G401 (cell line): ENCODE data around the gene HBE1. TPM values are rescaled to one million over a fixed set of nuclear protein-coding genes. Genes with fewer than 3 reads are reported as not detected.
"Not testable (repeated sequence)": the region's sequence is repeated elsewhere in the genome, so short reads cannot be mapped to it uniquely, and the experiment has no call there.

Experiments
- DNase-seq: peaks from one replicate; pipeline ENCODE4 v3.0.0-alpha.2; 2015; ENCODE audit warnings: low spot score
- in situ Hi-C: cut with HindIII; loops from 2 replicates; pipeline ENCODE4 v1.10.0; 2016; ENCODE audit warnings: low sequenced_read_pairs, mixed read lengths
- total RNA-seq: library from RNA; depleted of rRNA; stranded (reverse); fragments of >200 nt; shearing (Covaris generic); gene quantifications from 2 replicates; pipeline ENCODE4 v1.2.3, GENCODE V29; 2014; rRNA removed

The HBE1 gene
- total RNA-seq: not detected in 2 replicates

DNA sequence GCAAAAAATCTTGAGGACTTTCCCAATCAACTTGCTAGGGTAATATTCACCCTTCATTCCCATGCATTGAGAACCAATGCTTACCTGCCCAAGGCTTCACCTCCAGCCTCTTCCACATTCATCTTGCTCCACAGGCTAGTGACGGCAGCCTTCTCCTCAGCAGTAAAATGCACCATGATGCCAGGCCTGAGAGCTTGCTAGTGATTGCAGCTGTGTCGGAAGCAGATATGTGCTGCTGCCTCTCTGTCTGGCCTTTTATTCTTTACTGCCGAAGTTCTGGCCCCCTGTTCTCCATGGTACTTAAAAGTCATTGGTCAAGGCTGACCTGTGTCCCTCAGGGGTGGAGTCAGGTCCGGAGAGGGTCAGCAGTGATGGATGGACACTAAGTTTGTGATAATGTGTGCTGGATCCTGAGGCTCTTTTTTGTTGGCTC is at the start of gene HBE1:
HBE1 (minus strand) TSS at position 231 of the 433 bp plus-strand sequence; CDS start at position 176, 55 bp downstream.
- in situ Hi-C loops: no loop called here
- no peak for DNase-seq

DNA sequence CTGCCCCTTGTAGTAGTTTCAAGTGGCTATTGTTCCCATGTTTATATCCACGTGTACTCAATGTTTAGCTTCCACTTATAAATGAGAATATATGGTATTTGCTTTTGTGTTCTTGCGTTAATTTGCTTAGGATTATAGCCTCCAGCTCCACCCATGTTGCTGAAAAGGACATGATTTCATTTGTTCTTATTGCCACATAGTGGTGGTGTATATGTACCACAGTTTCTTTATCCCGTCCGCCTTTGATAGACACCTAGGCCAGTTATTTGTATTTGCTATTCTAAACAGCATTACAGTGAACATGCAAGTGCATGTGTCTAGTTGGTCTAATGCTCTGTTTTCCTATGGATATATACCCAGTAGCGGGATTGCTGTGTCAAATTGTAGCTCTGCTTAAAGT is 47.5 kb upstream of the HBE1 start:
- no peak for DNase-seq
- in situ Hi-C loops: no loop called here

DNA sequence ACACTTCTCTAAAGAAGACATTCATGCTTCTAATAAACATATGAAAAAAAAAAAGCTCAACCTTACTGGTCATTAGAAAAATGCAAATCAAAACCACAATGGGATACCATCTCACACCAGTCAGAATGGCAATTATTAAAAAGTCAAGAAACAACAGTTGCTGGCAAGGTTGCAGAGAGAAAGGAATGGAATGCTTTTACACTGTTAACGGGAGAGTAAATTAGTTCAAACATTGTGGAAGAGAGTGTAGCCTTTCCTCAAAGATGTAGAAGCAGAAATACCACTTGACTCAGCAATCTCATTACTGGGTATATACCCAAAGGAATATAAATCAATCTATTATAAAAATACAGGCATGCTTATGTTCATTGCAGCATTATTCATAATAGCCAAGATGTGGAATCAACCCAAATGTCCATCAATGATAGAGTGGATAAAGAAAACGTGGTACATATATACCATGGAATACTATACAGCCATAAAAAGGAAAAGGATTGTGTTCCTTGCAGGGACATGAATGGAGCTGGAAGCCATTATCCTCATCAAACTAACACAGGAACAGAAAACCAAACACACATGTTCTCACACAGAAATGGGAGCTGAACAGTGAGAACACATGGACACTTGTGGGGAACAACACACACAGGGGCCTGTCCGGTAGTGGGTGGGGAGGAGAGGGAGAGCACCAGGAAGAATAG is 43.7 kb upstream of the HBE1 start:
- in situ Hi-C loops, DNase-seq: not testable (repeated sequence)

DNA sequence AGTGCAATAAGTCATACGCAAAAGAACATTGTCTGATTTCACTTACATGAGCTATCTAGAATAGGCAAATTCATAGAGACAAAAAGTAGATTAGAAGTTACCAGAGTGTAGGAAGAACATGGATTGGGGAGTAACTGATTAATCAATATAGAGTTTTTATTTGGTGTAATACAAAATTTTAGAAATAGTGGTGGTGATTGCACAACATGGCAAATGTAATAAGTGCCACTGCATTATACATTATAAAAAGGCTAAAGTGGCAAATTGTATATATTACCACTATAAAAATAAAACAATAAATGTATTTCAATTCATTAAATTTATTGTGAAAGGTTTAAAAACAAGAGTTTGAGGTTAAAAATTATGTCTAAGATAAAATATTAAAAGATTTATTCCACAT is 40.7 kb upstream of the HBE1 start:
- DNase-seq: no peak
- in situ Hi-C loops: no loop called here

DNA sequence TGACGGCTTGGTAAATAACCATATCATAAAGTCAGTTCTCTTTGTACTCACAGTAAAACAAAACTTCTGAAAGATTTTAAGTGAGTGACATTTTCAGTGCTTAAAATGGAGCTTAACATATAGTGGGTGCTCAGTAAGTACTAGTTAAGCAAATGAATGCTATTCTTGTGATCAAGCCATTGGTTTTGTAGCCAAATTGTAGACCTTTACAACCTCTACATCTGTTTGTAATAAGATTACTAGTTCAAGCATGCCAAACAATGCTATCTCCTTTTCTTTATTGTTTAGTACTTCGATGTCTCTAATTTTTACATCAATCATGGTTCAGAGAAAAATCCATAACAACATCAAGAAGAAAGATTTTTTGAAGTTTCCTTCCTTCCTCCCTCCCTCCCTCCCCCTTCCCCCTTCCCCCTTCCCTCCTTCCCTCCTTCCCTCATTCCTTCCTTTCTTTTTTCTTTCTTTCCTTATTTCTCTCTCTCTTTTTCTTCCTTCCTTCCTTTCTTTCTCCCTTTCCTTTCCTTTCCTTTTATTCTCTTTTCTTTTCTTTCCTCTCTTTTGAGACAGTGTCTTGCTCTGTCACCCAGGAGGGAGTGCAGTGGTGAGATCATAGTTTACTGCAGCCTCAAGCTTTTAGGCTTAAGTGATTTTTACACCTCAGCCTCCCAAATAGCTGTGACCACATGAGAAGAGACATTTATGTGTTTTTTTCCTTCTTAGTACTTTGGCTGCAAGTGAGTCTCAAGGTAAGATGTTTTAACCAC is 37.7 kb upstream of the HBE1 start:
- in situ Hi-C loops: no loop called here

DNA sequence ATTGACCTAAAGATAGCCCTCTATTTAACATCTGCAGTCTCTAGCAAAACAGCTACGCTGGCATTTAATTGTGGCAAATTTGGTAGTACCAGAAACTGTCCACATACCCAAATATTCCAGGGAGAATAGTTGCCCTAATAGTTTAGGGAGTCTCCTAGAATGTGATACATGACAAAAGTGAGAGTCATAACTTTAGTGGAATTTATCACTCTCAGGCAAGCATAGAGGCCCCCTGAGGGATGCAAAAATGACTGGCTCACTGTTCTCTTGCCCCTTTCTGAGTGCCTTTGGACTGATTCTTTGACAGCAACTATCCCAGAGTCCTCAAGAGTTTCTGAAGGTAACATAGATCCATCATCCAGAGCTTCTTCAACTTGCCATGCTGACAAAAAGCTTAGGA is 34.3 kb upstream of the HBE1 start:
- no peak for DNase-seq
- in situ Hi-C loops: no loop called here

More for the DNA sequence above, 37.7 kb upstream of the HBE1 start:
- DNase-seq: no peak

DNA sequence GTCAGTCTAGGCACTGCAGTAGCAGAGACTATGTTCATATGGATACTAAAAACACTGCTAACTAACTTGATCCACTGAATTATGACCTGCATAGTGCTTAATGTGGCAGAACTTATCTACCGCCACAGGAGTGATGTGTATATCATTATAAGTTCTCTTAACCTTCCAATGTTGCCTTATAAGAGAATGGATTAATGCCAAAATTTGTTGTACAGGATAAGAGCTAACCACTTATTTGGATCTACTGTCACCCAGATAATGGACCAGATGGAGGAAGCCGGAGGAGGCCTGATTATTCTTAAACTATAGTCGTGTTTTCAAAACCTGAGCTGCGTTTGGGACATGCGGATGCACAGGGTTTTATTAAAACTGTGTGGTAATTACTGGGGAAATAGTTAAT is 33.9 kb upstream of the HBE1 start:
- in situ Hi-C loops: no loop called here
- DNase-seq: peak; percentile 46

DNA sequence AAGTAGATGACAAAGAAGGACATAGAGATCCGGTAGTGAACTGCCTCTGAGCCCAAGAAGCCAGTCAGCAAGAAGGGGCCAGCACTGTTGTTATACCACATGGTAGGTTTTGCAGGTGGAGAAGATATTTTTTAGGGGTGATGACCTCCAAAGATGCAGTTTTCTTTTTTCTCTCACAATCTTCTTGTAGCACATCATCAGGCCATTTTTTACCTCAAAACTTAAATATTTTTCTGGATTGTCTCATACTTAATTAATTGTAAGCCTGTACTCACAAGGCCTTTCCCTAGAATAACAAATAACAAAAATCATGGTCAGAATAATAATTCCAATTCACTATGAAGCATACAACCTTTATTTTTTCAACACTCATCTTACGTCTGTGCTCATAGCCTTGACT is 32.1 kb upstream of the HBE1 start, which contains the start of gene OR51B4:
OR51B4 (minus strand) TSS at position 101 of the 400 bp plus-strand sequence; CDS start at position 101, 0 bp downstream.
- DNase-seq: no peak

DNA sequence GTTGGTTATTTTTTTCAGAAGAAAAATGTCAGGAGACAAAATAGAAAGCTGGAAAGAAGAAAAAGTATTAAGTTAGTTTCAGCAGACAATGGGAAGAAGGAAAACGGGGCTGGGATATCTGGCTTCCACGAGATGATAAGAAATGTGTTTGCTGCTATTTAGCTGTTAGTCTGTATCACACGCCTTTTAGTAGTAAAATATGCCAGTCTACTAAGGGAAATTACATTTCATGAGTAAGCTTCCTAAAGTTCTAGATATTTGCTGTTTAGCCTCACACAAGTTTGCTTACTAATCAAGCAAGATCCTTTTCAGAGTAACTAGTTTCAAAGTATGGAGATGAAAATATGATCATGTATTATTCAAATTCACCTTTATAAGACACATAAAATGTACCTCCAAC is 30.5 kb upstream of the HBE1 start:
- in situ Hi-C loops: no loop called here
- no peak for DNase-seq

More for the DNA sequence above, 32.1 kb upstream of the HBE1 start, which contains the start of gene OR51B4:
- in situ Hi-C loops: no loop called here

DNA sequence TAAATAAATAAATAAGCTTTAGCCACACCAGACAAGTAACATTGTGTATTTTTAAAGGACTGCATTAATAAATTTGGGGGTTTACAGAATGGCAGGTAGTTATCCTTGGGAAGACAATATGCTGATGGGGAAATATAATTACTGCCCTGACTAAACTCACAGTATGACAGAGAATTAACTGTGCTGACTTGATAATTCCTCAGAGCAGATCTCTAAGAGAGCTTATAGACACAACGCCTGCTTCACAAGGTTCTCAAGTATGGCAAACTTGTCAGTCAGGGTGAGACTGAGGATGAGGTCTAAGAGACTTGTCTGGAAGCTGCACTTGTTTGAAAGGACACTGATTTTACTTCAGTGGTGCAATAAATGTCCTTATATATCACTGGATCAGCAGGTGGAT is 28.7 kb upstream of the HBE1 start:
- in situ Hi-C loops: no loop called here
- DNase-seq: no peak

DNA sequence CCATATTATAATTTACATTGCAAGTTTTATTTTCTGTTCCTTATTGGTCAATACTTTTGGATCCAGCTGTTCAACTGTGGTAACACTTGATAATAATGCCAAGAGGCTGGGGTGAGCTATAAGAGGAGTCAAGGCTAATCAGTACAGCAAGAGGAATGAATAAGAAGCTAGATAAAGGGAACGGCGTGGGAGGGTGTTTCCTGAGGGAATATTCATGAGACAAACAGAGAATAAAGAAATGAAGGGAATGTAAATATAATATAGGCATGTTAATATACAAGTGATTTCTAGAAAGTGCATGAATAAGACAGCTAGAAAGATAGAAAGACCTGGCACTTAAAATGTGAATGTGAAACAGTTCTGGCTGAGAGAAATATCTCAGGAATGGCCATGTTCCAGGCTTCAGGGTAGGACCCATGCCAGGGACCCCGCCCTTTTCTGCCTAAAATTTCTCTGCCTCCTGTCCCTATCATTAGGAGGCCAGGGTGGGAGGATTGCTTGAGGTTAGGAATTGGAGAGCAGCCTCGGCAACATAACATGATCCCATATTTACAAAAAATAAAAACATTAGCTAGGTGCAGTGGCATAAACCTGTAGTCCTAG is 28.1 kb upstream of the HBE1 start:
- no peak for DNase-seq
- in situ Hi-C loops: no loop called here

DNA sequence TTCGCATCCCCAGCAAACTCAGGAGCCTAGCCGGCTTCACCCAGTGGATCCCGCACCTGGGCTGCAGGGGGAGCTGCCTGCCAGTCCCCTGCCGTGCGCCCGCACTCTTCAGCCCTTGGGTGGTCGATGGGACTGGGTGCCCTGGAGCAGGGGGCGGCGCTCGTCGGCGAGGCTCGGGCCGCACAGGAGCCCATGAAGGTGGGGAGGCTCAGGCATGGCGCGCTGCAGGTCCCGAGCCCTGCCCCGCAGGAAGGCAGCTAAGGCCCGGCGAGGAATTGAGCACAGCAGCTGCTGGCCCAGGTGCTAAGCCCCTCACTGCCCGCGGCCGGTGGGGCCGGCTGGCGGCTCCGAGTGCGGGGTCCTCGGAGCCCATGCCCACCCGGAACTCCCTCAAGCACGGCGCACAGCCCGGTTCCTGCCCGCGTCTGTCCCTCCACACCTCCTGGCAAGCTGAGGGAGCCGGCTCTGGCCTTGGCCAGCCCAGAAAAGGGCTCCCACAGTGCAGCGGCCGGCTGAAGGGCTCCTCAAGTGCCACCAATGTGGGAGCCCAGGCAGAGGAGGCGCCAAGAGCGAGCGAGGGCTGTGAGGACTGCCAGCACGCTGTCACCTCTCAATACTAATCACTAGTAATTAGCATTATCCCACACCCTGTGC is 24.7 kb upstream of the HBE1 start:
- in situ Hi-C loops, DNase-seq: not testable (repeated sequence)

DNA sequence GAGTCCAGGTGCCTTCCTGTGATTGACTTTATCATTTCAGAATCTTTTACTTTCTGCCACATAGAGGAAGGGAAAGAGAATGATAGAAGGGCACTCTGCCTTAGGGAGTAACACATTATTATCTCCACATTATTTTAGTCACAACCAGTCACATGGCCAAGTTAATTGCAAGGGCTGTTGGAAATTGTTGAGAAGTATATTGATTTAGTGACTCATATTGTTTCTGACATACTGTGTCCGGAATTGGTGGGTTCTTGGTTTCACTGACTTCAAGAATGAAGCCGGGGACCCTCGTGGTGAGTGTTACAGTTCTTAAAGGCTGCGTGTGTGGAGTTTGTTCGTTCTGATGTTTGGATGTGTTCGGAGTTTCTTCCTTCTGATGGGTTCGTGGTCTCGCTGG is 23.3 kb upstream of the HBE1 start:
- no peak for DNase-seq
- in situ Hi-C loops: no loop called here

DNA sequence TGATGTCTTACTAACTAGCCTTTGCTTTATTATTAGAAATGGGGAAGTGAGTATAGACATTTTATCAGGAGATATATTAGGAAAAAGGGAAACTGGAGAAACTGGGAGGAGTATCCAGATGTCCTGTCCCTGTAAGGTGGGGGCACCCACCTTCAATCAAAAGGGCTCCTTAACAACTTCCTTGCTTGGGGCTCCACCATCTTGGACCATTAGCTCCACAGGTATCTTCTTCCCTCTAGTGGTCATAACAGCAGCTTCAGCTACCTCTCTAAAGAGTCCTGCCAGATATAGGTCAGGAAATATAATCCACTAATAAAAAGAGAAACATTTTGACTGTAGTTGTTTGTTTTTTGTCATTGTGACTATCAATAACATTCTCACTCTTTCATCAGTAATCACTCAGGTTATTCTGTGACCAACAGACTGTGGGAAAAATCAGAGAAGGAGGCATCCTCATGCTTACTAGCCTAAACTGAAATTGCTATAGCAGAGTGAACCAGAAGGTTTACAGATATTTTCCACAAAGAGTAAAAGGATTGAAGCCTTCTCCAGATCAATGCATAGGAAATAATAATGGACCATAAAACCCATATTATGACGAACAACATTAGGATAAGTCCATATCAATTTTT is 21.6 kb upstream of the HBE1 start:
- no peak for DNase-seq
- in situ Hi-C loops: no loop called here

DNA sequence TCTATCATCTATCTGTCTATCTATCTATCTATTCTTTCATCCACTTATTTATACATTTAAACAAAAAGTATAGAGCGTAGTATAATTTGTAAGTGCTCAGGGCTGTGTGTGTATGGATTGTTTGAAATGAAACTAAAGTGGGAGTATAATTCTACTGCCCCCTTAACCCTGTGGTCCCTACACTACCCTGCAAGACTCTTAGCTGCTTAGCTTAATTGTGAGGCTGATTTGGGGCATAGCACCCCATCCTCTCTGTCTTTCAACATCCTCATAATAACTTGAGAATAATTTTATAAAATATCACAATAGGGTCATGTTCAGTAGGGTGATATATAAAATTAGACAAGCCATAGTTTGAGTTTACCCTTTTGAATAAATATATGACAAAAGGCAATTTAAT is 20.4 kb upstream of the HBE1 start:
- DNase-seq: no peak
- in situ Hi-C loops: no loop called here

DNA sequence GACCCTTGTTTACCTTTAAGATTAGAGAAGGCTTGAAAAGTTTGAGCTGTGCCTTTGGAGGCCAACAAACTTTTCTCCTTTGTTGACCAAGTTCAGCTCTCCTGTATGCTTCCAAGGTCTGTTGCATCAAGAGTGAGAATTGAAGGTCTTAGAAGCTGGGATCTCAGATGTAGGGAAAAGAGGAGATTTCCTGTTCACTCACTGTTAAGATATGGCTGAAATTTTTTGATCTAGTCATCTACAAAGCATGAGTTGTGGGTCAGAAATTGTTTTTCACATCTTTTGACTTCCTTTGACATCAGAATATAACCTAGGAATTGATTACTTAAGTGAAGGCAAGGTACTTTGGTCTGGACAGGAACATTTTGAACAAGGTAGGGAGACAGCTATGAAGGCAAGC is 20.0 kb upstream of the HBE1 start:
- in situ Hi-C loops: no loop called here
- no peak for DNase-seq

DNA sequence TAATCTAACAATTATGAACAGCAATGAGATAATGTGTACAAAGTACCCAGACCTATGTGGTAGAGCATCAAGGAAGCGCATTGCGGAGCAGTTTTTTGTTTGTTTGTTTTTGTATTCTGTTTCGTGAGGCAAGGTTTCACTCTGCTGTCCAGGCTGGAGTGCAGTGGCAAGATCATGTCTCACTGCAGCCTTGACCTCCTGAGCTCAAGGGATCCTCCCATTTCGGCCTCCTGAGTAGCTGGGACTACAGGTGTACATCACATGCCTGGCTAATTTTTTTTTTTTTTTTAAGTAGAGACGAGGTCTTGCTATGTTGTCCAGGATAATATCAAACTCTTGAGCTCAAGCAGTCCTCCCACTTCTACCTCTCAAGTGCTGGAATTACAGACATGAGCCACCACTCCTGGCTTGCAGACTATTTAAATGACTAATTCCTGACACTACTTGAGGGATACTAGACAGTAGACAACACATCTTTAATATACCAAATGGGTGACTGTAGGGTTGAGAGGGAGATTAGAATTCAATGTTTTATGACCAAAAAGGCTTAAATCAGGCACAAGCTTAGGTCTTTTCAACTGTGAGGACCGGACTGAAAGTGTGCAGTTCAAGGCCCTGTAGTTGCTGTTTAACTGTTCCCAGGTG is 19.3 kb upstream of the HBE1 start:
- DNase-seq: no peak
- in situ Hi-C loops: no loop called here

DNA sequence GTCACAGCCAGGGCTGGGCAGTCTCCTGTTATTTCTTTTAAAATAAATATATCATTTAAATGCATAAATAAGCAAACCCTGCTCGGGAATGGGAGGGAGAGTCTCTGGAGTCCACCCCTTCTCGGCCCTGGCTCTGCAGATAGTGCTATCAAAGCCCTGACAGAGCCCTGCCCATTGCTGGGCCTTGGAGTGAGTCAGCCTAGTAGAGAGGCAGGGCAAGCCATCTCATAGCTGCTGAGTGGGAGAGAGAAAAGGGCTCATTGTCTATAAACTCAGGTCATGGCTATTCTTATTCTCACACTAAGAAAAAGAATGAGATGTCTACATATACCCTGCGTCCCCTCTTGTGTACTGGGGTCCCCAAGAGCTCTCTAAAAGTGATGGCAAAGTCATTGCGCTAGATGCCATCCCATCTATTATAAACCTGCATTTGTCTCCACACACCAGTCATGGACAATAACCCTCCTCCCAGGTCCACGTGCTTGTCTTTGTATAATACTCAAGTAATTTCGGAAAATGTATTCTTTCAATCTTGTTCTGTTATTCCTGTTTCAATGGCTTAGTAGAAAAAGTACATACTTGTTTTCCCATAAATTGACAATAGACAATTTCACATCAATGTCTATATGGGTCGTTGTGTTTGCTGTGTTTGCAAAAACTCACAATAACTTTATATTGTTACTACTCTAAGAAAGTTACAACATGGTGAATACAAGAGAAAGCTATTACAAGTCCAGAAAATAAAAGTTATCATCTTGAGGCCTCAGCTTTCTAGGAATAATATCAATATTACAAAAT is 18.6 kb upstream of the HBE1 start:
- no peak for DNase-seq
- in situ Hi-C loops: no loop called here
